Upper lobe of left lung (tissue), 4 donors: Measurements from ENCODE around the gene SETBP1.

Experiments used
- CTCF ChIP-seq, 6 experiments: fragments of 450-650 bp in 4 of 6; fragments of 200-600 bp in 2 of 6; sonication (generic) in 2 of 6; IDR thresholded peaks; one replicate each; pipeline ENCODE4 v1.5.1; 2016 to 2019; ENCODE audit warnings: antibody characterized with exemption in 6 of 6
- EP300 ChIP-seq, 4 donors: sonication (generic); formaldehyde crosslinking; IDR thresholded peaks; one replicate each; pipeline ENCODE4 v1.5.1; 2017; ENCODE audit warnings: antibody characterized with exemption in 4 of 4, control low read depth in 2 of 4
- POLR2A ChIP-seq, 4 donors: fragments of 450-650 bp; IDR thresholded peaks; one replicate each; pipeline ENCODE4 v1.5.1; 2016 to 2017; ENCODE audit warnings: antibody characterized with exemption in 4 of 4, mild to moderate bottlenecking in 2 of 4
- POLR2AphosphoS5 ChIP-seq, 2 donors: sonication (generic); formaldehyde crosslinking; IDR thresholded peaks; one replicate each; pipeline ENCODE4 v1.5.1; 2017; ENCODE audit warnings: antibody characterized with exemption in 2 of 2

- TF ChIP-seq POLR2A (IDR thresholded peaks at IDR 0.05) (no peak), POLR2AphosphoS5 (IDR thresholded peaks at IDR 0.05) (no peak), EP300 (IDR thresholded peaks at IDR 0.05) (no peak), CTCF (IDR thresholded peaks at IDR 0.05) (no peak)
Observed at GRCh38 chr18:44866103-44866502, 185.4 kb downstream of the SETBP1 start.
